ENCODE measurements around the gene PSG3.
A peak's percentile ranks its signal among the peaks of the same experiment; 100 is the strongest.
"Not testable (repeated sequence)": the region's sequence is repeated elsewhere in the genome, so short reads cannot be mapped to it uniquely, and the experiment has no call there.

Gene PSG3

GRCh38 chr19:42693760-42694350 lies 46.4 kb downstream of the PSG3 start:
- peak; percentile 1 to 8 for DNase-seq

- peak; percentile 20 to 27 for DNase-seq
These were observed 56.3 kb downstream of the PSG3 start for GRCh38 chr19:42683917-42684513.

GRCh38 chr19:42676326-42676725 lies 64.0 kb downstream of the PSG3 start:
- not testable (repeated sequence) for DNase-seq

GRCh38 chr19:42674549-42674948 lies 65.7 kb downstream of the PSG3 start:
- DNase-seq, result not testable (repeated sequence)
